Choroid plexus epithelial cell (primary cell): ENCODE data around the gene ADAM12.
A peak's percentile ranks its signal among the peaks of the same experiment; 100 is the strongest.

ENCODE experiments used
- DNase-seq: peaks from one replicate; pipeline ENCODE4 v3.0.0-alpha.2; 2010; ENCODE audit warnings: low read depth
- H3K4me3 ChIP-seq: 2 replicates; pipeline ENCODE4 v1.5.1; 2011; ENCODE audit warnings: low read depth, mild to moderate bottlenecking, control low read depth, low read length, moderate library complexity
- TF ChIP-seq, protein P1 (sequence below): conservative IDR thresholded peaks from 2 replicates; pipeline ENCODE4 v1.5.1; 2011; ENCODE audit warnings: low read depth, mild to moderate bottlenecking, control low read depth, inconsistent platforms, low read length, moderate library complexity

Gene ADAM12

DNA sequence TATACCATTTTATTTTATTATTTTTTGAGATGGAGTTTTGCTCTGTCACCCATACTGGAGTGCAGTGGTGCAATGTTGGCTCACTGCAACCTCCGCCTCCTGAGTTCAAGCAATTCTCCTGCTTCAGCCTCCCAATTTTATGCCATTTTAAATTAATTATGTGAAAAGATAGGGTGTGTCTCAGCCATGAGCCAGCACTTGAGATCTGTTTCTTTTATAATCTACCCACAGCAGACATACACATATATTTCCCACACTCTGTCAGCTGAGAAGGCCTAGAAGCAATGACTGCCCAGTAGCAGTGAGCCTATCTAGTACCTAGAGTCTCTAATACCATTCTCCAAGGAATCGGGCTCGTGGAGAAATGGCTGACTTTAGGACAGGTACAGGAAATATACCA, 70.5 kb downstream of the ADAM12 start:
- no peak overlapping the region for H3K4me3 ChIP-seq
- no peak for DNase-seq

DNA sequence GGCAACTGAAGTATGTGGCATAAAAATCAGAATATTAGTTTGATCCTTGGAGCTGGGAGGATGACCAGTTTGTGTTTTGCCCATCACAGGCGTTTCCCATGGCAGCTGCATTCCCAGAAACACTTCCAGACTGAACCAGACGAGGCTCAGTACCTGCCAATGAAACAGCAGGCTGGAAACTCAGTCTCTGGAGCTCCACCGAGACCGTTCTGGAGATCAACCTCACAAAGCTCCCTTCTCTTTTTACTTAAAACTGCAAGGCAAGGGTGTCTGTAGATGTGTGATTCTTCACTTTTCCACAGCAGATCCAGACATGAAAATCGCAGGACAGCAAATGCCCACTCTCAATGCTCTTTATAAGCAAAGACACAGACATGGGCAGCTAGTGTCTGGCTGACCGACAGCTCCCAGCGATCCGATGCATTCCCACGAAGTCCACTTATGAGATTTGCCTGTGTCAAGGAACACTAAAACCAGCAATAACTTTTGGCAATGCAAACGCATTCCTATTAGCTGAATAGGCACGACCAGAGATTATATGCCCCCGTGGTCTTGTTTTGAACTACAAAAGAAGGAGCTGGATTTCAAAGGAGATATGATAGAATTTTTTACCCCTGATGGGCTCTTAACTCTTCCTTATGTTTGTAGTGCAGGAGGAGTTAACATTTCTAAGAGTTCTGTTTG, 72.6 kb downstream of the ADAM12 start:
- peak; percentile 89 for DNase-seq
- TF ChIP-seq, protein P1, sequence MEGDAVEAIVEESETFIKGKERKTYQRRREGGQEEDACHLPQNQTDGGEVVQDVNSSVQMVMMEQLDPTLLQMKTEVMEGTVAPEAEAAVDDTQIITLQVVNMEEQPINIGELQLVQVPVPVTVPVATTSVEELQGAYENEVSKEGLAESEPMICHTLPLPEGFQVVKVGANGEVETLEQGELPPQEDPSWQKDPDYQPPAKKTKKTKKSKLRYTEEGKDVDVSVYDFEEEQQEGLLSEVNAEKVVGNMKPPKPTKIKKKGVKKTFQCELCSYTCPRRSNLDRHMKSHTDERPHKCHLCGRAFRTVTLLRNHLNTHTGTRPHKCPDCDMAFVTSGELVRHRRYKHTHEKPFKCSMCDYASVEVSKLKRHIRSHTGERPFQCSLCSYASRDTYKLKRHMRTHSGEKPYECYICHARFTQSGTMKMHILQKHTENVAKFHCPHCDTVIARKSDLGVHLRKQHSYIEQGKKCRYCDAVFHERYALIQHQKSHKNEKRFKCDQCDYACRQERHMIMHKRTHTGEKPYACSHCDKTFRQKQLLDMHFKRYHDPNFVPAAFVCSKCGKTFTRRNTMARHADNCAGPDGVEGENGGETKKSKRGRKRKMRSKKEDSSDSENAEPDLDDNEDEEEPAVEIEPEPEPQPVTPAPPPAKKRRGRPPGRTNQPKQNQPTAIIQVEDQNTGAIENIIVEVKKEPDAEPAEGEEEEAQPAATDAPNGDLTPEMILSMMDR, result peak; percentile 1
- no peak overlapping the region for H3K4me3 ChIP-seq

More for the DNA sequence above, 70.5 kb downstream of the ADAM12 start:
- TF ChIP-seq, protein P1, result no peak

DNA sequence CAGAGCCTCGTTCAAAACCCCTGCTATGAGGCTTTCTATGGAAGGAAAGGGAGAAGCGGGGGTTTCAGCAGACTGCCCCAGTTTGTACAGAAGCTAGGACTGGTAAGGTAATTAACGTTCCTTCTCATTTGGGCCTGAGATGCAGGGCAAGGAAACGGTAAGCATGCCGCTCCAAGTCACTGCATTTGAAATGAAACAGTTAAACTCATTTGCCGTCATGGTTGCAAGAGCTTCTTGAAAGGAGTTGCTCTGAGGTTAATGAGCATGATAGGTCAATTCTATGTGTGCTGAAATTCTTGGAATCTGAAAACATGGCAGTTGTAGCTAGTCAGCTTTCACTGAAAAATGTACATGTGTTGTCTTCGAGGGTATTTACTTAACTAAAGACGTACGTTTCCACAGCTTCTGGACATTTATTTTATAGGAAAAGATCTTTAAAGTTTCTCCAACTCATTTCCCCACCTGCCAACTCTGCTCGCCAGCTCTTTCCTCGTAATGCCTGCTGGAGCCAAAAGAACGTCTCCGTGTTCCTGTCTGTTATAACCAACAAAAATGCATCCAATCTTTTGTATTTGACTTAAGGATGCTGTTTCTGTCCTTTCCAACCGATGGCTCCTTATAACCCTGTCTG, 73.3 kb downstream of the ADAM12 start:
- H3K4me3 ChIP-seq, result no peak overlapping the region
- DNase-seq, result no peak
- TF ChIP-seq, protein P1, result no peak

DNA sequence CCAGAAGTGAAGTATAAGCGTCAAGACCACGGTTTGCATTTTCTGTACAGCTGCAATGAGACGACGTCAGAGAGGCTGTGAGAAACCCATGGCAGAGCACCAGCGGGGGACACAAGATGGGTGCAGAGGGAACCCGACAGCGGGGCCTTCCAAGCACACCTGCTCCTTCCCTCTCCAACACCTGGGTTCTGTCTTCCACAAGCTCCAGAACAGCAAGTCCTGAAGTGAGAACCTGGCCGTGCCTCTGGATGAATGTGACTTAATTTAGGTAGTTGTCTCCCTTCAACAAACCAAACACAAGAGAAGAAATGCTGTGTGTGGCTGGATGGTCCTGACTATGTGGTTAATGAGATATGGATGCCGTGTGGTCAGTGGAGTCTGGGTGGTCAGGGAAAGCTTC, 76.1 kb downstream of the ADAM12 start:
- no peak overlapping the region for H3K4me3 ChIP-seq
- TF ChIP-seq, protein P1, result no peak

DNA sequence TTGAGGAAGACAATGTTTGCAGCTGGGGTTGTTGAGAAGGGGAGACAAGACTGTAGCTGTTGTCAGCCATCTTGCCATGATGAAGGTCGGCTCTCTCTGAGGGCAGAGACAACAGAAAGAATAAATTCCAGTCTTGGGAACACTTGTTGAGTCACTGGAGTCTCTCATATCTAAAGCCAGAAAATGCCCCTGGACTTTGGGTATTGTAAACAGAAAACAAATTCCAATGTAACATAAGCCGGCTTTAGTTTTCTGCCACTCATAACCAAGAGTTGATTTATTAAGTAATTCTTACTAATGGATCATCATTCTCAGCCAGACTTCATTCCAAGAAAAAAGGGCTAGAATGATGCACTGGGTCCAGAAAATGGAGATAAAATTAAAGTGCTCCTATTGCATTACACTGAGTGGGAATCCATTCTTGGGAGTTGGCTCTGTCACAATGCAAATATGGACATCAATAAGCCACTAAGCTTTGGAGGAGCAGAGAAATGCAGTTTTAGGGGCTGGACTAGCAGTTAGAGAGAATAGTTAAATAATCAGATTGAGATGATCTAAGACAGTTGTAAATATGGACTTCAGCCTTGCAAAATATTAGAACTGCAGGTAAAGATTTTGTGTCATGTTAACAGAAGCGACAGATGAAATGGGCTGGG, 78.9 kb downstream of the ADAM12 start:
- DNase-seq, result no peak
- H3K4me3 ChIP-seq, result no peak overlapping the region
- TF ChIP-seq, protein P1, result no peak

More for the DNA sequence above, 76.1 kb downstream of the ADAM12 start:
- no peak for DNase-seq

DNA sequence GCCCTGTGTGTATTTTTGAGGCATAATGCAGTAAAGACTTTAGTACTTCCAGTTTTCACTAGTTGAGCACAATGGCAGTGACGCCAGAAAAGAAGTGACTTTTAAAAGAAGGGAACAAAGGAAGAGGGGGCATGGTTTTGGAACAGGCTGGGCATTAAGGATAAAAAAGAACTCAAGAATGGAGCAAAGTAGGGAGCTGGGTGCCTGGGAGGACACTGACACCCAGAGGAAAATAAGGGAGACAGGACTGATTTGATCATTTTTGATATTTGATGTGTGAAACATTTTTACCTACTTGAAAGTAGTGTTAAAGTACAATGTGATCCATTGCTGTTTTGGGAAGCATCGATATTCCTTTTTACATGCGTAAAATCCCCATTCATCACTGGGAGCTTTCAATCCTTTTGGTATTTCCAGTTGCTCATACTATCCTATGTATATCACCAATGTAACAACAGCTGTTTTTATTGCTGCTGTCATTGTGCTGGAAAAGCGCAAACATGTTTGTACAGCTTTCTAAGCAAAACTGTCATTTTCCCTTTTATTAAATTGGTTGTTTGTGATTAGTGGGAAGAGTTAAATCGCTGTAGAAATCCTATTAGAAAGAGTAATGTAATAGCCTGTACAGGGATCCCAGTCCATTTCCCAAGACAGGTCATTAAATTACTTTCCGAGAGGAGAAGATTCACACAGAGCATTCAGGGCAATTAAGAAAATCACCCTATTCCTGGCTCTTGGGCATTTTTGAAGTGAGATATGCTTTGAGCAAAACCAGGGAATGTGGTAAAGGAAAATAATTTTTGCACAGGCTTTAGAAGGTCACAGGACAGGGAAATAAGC, 85.2 kb downstream of the ADAM12 start:
- DNase-seq, result peak; percentile 36

More for the DNA sequence above, 85.2 kb downstream of the ADAM12 start:
- TF ChIP-seq, protein P1, result peak; percentile 55
- H3K4me3 ChIP-seq, result no peak overlapping the region
